Heart left ventricle (tissue), 16 donors: ENCODE measurements around the gene TXN2. TPM values are rescaled to one million over a fixed set of nuclear protein-coding genes. Genes with fewer than 3 reads are reported as not detected.

Source experiments
- ATAC-seq, 4 donors: fragments of 200-7000 bp; cut with Tn5 transposase; one replicate each; pipeline ENCODE4 v1.9.1; 2020 to 2022; ENCODE audit warnings: moderate library complexity in 4 of 4, mild to moderate bottlenecking in 3 of 4, moderate number of reproducible peaks in 1 of 4
- DNase-seq, 5 donors: peaks; one replicate each; pipeline ENCODE4 v3.0.0-alpha.2; 2020
- H3K27ac ChIP-seq, 12 donors: fragments of 200-600 bp; sonication (generic) in 4 of 12; one replicate each; pipeline versions ENCODE4 v1.5.0 to v1.8.0; 2016 to 2022; ENCODE audit warnings: mild to moderate bottlenecking in 2 of 12
- H3K27me3 ChIP-seq, 9 donors: fragments of 200-600 bp; sonication (generic) in 2 of 9; one replicate each; pipeline versions ENCODE4 v1.5.1 to v1.8.0; 2016 to 2022; ENCODE audit warnings: mild to moderate bottlenecking in 3 of 9
- H3K36me3 ChIP-seq, 9 donors: fragments of 200-600 bp; sonication (generic) in 2 of 9; one replicate each; pipeline versions ENCODE4 v1.5.0 to v1.8.0; 2018 to 2022; ENCODE audit warnings: mild to moderate bottlenecking in 2 of 9
- H3K4me1 ChIP-seq, 12 donors: fragments of 200-600 bp; sonication (generic) in 4 of 12; one replicate each; pipeline versions ENCODE4 v1.5.0 to v1.8.0; 2016 to 2022; ENCODE audit warnings: mild to moderate bottlenecking in 3 of 12
- H3K4me3 ChIP-seq, 12 donors: fragments of 200-600 bp; sonication (generic) in 4 of 12; one replicate each; pipeline versions ENCODE4 v1.5.0 to v1.8.0; 2017 to 2022; ENCODE audit warnings: mild to moderate bottlenecking in 9 of 12, moderate library complexity in 4 of 12
- H3K9me3 ChIP-seq, 12 donors: fragments of 200-600 bp; sonication (generic) in 4 of 12; one replicate each; pipeline versions ENCODE4 v1.5.0 to v1.8.0; 2016 to 2022; ENCODE audit warnings: mild to moderate bottlenecking in 1 of 12
- POLR2A ChIP-seq, 2 donors: fragments of 450-650 bp; IDR thresholded peaks; one replicate each; pipeline ENCODE4 v1.6.1; 2017; ENCODE audit warnings: antibody characterized with exemption in 2 of 2, mild to moderate bottlenecking in 2 of 2, moderate library complexity in 2 of 2
- WGBS, 4 donors: extraction: QIAGEN DNeasy Blood & Tissue Kit in 2 of 4; methylation state at CpG; one replicate each; pipeline versions ENCODE4 v1.1.5 to v1.1.7; 2013 to 2018; 5-methylcytosine and 5-hydroxymethylcytosine counted together
- intact Hi-C, 10 donors: fragments of 100-400 bp; cut with DNase I; formaldehyde crosslinking; loops; one replicate each; pipeline versions ENCODE4 v1.11.1 to v1.14.2; 2022
- polyA plus RNA-seq, 2 donors: library from polyadenylated mRNA; stranded (reverse); fragments of 200-250 nt; gene quantifications; one replicate each; pipeline ENCODE4 v1.2.3, GENCODE V29; 2013
- total RNA-seq, 9 donors: library from RNA; depleted of rRNA in 2 of 9; stranded (reverse); fragments of >200 nt in 2 of 9; fragmentation: NEBNext Ultra II Directional in 3 of 9; extraction: Animal tissue kit (Norgen Biotek cat#: 25700) in 3 of 9; gene quantifications; one replicate each; pipeline versions ENCODE4 v1.1.0 to v1.2.4, GENCODE V29; 2016 to 2023
- TF ChIP-seq, protein P1 (sequence below), 12 donors: fragments of 200-600 bp; sonication (generic) in 4 of 12; IDR thresholded peaks; one replicate each; pipeline versions ENCODE4 v1.5.0 to v1.8.0; 2018 to 2022; ENCODE audit warnings: antibody characterized with exemption in 12 of 12, mild to moderate bottlenecking in 5 of 12
- donor health status: ischemic (EF 13 %, LVEDD 7.1; RV severe dilation, severe dysfunction).
- donor health status: healthy with polysubstance abuse.
- donor health status: DM: no; HTN: yes; CAD: no.
- donor health status: DM: no; HTN: no; CAD: no.
- donor health status: ischemic (EF 25% LVEDD 6.9; RV normal size, moderate dysfunction).
- donor health status: ischemic (EF 25% LVEDD 5.7; RV mildly dilated, moderate dysfunction).
- donor health status: healthy.
- donor health status: DM: yes; HTN: yes; CAD: no.
- donor health status: ischemic (EF 35%, LVEDD 5.7; RV mildly dilated, moderate dysfunction).
- donor health status: nonischemic (EF 11% LVEDD 7.7; RV severe dilation, severe dysfunction).
- donor health status: DM: yes; HTN: yes; CAD: no.
- donor health status: PGD.
- donor health status: ischemic (EF 29% LVEDD 5.4; RV normal size, mild dysfunction).
- donor health status: nonischemic (EF 23%, LVEDD 6.1; RV moderate dilation, normal function).

TXN2 gene
- total and polyA plus RNA-seq, 11 donors: 87.9 to 160 (median 113) TPM

DNA sequence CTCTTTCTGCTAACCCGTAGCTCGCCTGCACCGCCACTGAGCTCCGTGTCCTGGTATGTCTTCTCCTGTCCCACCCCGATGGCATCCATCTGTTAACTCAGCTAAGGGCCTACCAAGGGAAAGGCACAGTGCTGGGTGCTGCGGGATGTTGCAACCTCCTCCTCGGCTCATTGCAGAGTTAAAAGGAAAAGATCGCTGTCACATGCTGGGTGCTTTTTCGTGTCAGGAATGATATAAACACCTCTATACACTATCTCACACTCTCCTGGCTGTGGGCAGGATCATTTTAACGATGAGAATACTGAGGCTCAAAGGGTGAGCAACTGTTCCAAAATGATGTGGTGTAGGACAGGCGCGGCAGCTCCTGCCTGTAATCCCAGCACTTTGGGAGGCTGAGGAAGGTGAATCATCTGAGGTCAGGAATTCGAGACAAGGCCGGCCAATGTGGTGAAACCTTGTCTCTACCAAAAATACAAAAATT is 10.1 kb downstream of the TXN2 start:
- H3K9me3 ChIP-seq: no peaks in the 10 kb centered on the region
- peak overlapping the region in 2 of 12 donors; percentile 41 to 97 for H3K27ac ChIP-seq
- no peak for DNase-seq
- no peak for ATAC-seq
- H3K36me3 ChIP-seq: peaks cover 0 to 69% (median 56%) of the 10 kb centered on the region in 9 donors
- 86 to 91% (median 88%) methylated on average over 14 of the region's 14 CpGs for WGBS, 4 donors
- TF ChIP-seq POLR2A (IDR thresholded peaks at IDR 0.05): no peak
- TF ChIP-seq, protein P1, sequence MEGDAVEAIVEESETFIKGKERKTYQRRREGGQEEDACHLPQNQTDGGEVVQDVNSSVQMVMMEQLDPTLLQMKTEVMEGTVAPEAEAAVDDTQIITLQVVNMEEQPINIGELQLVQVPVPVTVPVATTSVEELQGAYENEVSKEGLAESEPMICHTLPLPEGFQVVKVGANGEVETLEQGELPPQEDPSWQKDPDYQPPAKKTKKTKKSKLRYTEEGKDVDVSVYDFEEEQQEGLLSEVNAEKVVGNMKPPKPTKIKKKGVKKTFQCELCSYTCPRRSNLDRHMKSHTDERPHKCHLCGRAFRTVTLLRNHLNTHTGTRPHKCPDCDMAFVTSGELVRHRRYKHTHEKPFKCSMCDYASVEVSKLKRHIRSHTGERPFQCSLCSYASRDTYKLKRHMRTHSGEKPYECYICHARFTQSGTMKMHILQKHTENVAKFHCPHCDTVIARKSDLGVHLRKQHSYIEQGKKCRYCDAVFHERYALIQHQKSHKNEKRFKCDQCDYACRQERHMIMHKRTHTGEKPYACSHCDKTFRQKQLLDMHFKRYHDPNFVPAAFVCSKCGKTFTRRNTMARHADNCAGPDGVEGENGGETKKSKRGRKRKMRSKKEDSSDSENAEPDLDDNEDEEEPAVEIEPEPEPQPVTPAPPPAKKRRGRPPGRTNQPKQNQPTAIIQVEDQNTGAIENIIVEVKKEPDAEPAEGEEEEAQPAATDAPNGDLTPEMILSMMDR (IDR thresholded peaks at IDR 0.05): no peak
- intact Hi-C loops: loop anchor here in 8 of 10 donors (2.0 to 5.0 kb wide), 3 partner anchors 149 to 171 kb away; no protein-coding TSS in a partner anchor
- peaks cover 0 to 60% (median 50%) of the 10 kb centered on the region in 12 donors for H3K4me1 ChIP-seq
- no peak overlapping the region for H3K4me3 ChIP-seq
- H3K27me3 ChIP-seq: no peaks in the 10 kb centered on the region

DNA sequence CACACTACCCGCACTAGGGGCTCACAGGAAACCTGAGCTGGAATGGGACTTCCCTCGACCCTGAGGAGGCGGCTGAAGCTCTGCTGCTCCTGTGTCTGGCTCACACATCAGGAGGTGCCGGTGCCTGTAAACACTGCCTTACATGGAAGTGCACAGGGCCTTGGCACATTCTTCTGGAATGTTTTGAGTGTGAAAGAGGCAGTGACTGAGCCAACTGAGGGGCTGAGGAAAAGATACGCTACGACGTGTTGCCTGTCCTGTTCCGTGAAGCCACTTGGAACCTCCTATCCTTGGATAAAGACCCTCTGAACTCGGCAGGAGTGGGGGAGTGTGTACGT is 10.5 kb downstream of the TXN2 start:
- H3K27me3 ChIP-seq: no peaks in the 10 kb centered on the region
- peaks cover 0 to 66% (median 52%) of the 10 kb centered on the region in 9 donors for H3K36me3 ChIP-seq
- intact Hi-C loops: loop anchor here (1.0 to 5.0 kb wide), 4 partner anchors 149 to 170 kb away; no protein-coding TSS in a partner anchor
- TF ChIP-seq POLR2A (IDR thresholded peaks at IDR 0.05): no peak
- TF ChIP-seq, protein P1 (IDR thresholded peaks at IDR 0.05): no peak
- H3K9me3 ChIP-seq: no peaks in the 10 kb centered on the region
- 65 to 78% (median 68%) methylated on average over 10 of the region's 10 CpGs for WGBS, 4 donors
- ATAC-seq: no peak
- no peak for DNase-seq
- H3K4me3 ChIP-seq: no peak overlapping the region
- H3K27ac ChIP-seq: peak overlapping the region in 3 of 12 donors; percentile 41 to 97 (median 96)
- H3K4me1 ChIP-seq: peaks cover 0 to 64% (median 55%) of the 10 kb centered on the region in 12 donors

DNA sequence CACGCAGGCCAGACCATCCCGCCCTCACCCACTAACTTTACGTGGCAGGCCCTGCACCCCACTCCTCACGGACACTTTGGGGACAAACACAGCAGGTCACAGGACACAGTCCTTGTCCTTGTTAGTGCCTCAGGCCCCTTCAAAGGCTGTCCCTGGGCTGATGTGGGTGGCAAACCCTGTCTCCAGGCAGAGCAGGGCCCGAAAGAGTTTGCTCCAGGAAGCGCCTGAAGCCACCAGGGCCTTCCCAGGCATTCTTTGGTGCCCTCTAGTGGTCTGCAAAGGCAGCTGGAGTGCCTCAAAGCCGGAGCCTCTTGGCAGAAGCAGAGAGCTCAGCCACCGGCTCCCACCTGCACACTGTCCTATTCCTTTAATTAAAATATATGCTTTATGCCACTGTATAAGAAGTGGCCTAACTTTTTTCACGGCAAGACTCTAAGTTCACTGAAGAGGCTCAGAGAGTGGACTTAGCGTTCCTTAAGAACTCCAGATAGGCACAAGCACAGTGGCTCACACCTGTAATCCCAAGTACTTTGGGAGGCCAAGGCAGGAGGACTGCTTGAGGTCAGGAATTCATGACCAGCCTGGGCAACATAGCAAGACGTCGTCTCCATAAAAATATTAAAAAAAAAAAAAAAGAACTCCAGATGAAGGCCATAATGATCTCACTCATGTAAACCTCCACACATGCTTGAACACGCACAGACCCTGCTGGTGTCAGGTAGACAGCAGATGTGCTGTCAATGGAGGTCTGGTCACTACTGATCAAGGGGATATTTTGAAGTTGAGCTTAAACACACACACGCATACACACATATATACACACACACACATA is 11.1 kb downstream of the TXN2 start:
- TF ChIP-seq, protein P1 (IDR thresholded peaks at IDR 0.05): peak; percentile 93 to 100 (median 97)
- no peak for TF ChIP-seq POLR2A (IDR thresholded peaks at IDR 0.05)
- peak; percentile 49 to 74 (median 69) for ATAC-seq
- H3K4me1 ChIP-seq: peaks cover 0 to 70% (median 60%) of the 10 kb centered on the region in 12 donors
- no peaks in the 10 kb centered on the region for H3K9me3 ChIP-seq
- DNase-seq: peak; percentile 85 to 89 (median 87)
- peaks cover 0 to 60% (median 46%) of the 10 kb centered on the region in 9 donors for H3K36me3 ChIP-seq
- WGBS, 4 donors: 38 to 46% (median 45%) methylated on average over 10 to 14 of the region's 14 CpGs
- intact Hi-C loops: loop anchor here (1.0 to 5.0 kb wide), 4 partner anchors 148 to 170 kb away; no protein-coding TSS in a partner anchor
- H3K27me3 ChIP-seq: no peaks in the 10 kb centered on the region
- no peak overlapping the region for H3K4me3 ChIP-seq
- H3K27ac ChIP-seq: peak overlapping the region in 11 of 12 donors; percentile 42 to 98 (median 94)
